Naive B cell (primary cell): Measurements from ENCODE around the gene PHACTR1. TPM values are rescaled to one million over a fixed set of nuclear protein-coding genes. Genes with fewer than 3 reads are reported as not detected.
A peak's percentile ranks its signal among the peaks of the same experiment; 100 is the strongest.

Experiments
- ATAC-seq, 2 donors: fragments of 150-1000 bp; cut with Tn5 transposase; 2 replicates each; pipeline ENCODE4 v1.10.0; 2021; ENCODE audit warnings: low read depth in 2 of 2, mild to moderate bottlenecking in 2 of 2, moderate library complexity in 2 of 2
- DNase-seq: peaks from one replicate; pipeline ENCODE4 v3.0.0; 2022
- H3K27ac Mint-ChIP-seq, 6 donors: one replicate each; pipeline ENCODE4 v1.8.0; 2020 to 2022; ENCODE audit warnings: mild to moderate bottlenecking in 6 of 6, mixed read lengths in 6 of 6, moderate library complexity in 5 of 6, inconsistent platforms in 2 of 6
- H3K27me3 Mint-ChIP-seq, 3 donors: one replicate each; pipeline ENCODE4 v1.8.0; 2021 to 2022; ENCODE audit warnings: mixed read lengths in 3 of 3, mild to moderate bottlenecking in 1 of 3
- H3K36me3 Mint-ChIP-seq, 2 donors: one replicate each; pipeline ENCODE4 v1.8.0; 2020 to 2022; ENCODE audit warnings: mixed read lengths in 2 of 2, inconsistent platforms in 1 of 2, mild to moderate bottlenecking in 1 of 2
- H3K4me1 Mint-ChIP-seq, 3 donors: one replicate each; pipeline ENCODE4 v1.8.0; 2020 to 2022; ENCODE audit warnings: mixed read lengths in 3 of 3, inconsistent platforms in 1 of 3, mild to moderate bottlenecking in 1 of 3, moderate library complexity in 1 of 3
- H3K4me3 Mint-ChIP-seq, 8 donors: one replicate each; pipeline ENCODE4 v1.8.0; 2020 to 2022; ENCODE audit warnings: mild to moderate bottlenecking in 8 of 8, mixed read lengths in 8 of 8, moderate library complexity in 8 of 8, inconsistent platforms in 2 of 8
- H3K9me3 Mint-ChIP-seq, 7 donors: one replicate each; pipeline ENCODE4 v1.8.0; 2020 to 2022; ENCODE audit warnings: mixed read lengths in 7 of 7, mild to moderate bottlenecking in 5 of 7, inconsistent platforms in 2 of 7, moderate library complexity in 1 of 7
- polyA plus RNA-seq, 6 donors: library from polyadenylated mRNA; unstranded; fragments of 300-500 nt; fragmentation: Illumina TruSeq; gene quantifications; one replicate each; pipeline ENCODE4 v1.2.3, GENCODE V29; 2021; ENCODE audit warnings: low read depth in 6 of 6

The PHACTR1 gene
- polyA plus RNA-seq, 6 donors from 2014 or later: 61.4 to 110 (median 75.1) TPM

GRCh38 chr6:12849809-12850198, 133.2 kb downstream of the PHACTR1 start:
- Mint-ChIP-seq H3K27ac (no peak overlapping the region), H3K4me3 (no peak overlapping the region), H3K9me3 (peaks cover 0 to 2% (median 0%) of the 10 kb centered on the region in 7 donors), H3K36me3 (no peaks in the 10 kb centered on the region), H3K27me3 (peaks cover 20 to 31% (median 25%) of the 10 kb centered on the region in 3 donors), H3K4me1 (no peaks in the 10 kb centered on the region)
- ATAC-seq: no peak
- DNase-seq: no peak

- Mint-ChIP-seq H3K27me3 (peaks cover 20 to 31% (median 25%) of the 10 kb centered on the region in 3 donors), H3K36me3 (no peaks in the 10 kb centered on the region), H3K9me3 (peaks cover 0 to 2% (median 0%) of the 10 kb centered on the region in 7 donors), H3K4me1 (no peaks in the 10 kb centered on the region), H3K27ac (no peak overlapping the region), H3K4me3 (no peak overlapping the region)
- no peak for ATAC-seq
- no peak for DNase-seq
Observed at GRCh38 chr6:12851123-12851695, 134.6 kb downstream of the PHACTR1 start.

- H3K4me1 Mint-ChIP-seq: no peaks in the 10 kb centered on the region
- H3K27me3 Mint-ChIP-seq: peaks cover 0 to 25% (median 5%) of the 10 kb centered on the region in 3 donors
- DNase-seq: no peak
- H3K4me3 Mint-ChIP-seq: no peak overlapping the region
- H3K9me3 Mint-ChIP-seq: no peaks in the 10 kb centered on the region
- H3K36me3 Mint-ChIP-seq: no peaks in the 10 kb centered on the region
- ATAC-seq: no peak
- no peak overlapping the region for H3K27ac Mint-ChIP-seq
Observed at GRCh38 chr6:12861603-12862002, 145.0 kb downstream of the PHACTR1 start.

- no peaks in the 10 kb centered on the region for H3K4me1 Mint-ChIP-seq
- H3K4me3 Mint-ChIP-seq: no peak overlapping the region
- H3K9me3 Mint-ChIP-seq: no peaks in the 10 kb centered on the region
- no peak overlapping the region for H3K27ac Mint-ChIP-seq
- H3K36me3 Mint-ChIP-seq: no peaks in the 10 kb centered on the region
- peaks cover 0 to 19% (median 8%) of the 10 kb centered on the region in 3 donors for H3K27me3 Mint-ChIP-seq
- DNase-seq (no peak), ATAC-seq (no peak)
Observed at GRCh38 chr6:12865117-12865516, 148.6 kb downstream of the PHACTR1 start.

- Mint-ChIP-seq H3K4me1 (no peaks in the 10 kb centered on the region), H3K9me3 (no peaks in the 10 kb centered on the region), H3K4me3 (no peak overlapping the region), H3K27me3 (peaks cover 0 to 19% (median 8%) of the 10 kb centered on the region in 3 donors), H3K27ac (no peak overlapping the region), H3K36me3 (no peaks in the 10 kb centered on the region)
- no peak for ATAC-seq
- no peak for DNase-seq
Observed at GRCh38 chr6:12865671-12866181, 149.2 kb downstream of the PHACTR1 start.

- no peaks in the 10 kb centered on the region for H3K36me3 Mint-ChIP-seq
- ATAC-seq (no peak), DNase-seq (no peak)
- H3K27me3 Mint-ChIP-seq: peaks cover 0 to 19% (median 8%) of the 10 kb centered on the region in 3 donors
- no peaks in the 10 kb centered on the region for H3K4me1 Mint-ChIP-seq
- no peak overlapping the region for H3K4me3 Mint-ChIP-seq
- H3K9me3 Mint-ChIP-seq: no peaks in the 10 kb centered on the region
- H3K27ac Mint-ChIP-seq: no peak overlapping the region
Observed at GRCh38 chr6:12866422-12867029, 150.0 kb downstream of the PHACTR1 start.

- H3K27me3 Mint-ChIP-seq: peaks cover 0 to 20% (median 9%) of the 10 kb centered on the region in 3 donors
- H3K27ac Mint-ChIP-seq: no peak overlapping the region
- no peaks in the 10 kb centered on the region for H3K4me1 Mint-ChIP-seq
- ATAC-seq: no peak
- DNase-seq: no peak
- no peaks in the 10 kb centered on the region for H3K9me3 Mint-ChIP-seq
- no peak overlapping the region for H3K4me3 Mint-ChIP-seq
- no peaks in the 10 kb centered on the region for H3K36me3 Mint-ChIP-seq
Observed at GRCh38 chr6:12869816-12870432, 153.4 kb downstream of the PHACTR1 start.

GRCh38 chr6:12873691-12874090, 157.1 kb downstream of the PHACTR1 start:
- DNase-seq: no peak
- H3K27ac Mint-ChIP-seq: peak overlapping the region in 1 of 6 donors; percentile 49
- no peaks in the 10 kb centered on the region for H3K9me3 Mint-ChIP-seq
- no peaks in the 10 kb centered on the region for H3K36me3 Mint-ChIP-seq
- ATAC-seq: no peak
- no peak overlapping the region for H3K4me3 Mint-ChIP-seq
- peaks cover 5 to 12% (median 11%) of the 10 kb centered on the region in 3 donors for H3K27me3 Mint-ChIP-seq
- no peaks in the 10 kb centered on the region for H3K4me1 Mint-ChIP-seq

- Mint-ChIP-seq H3K27me3 (peaks cover 5 to 21% (median 11%) of the 10 kb centered on the region in 3 donors), H3K9me3 (no peaks in the 10 kb centered on the region), H3K36me3 (no peaks in the 10 kb centered on the region), H3K4me1 (no peaks in the 10 kb centered on the region), H3K4me3 (no peak overlapping the region), H3K27ac (no peak overlapping the region)
- ATAC-seq (no peak), DNase-seq (no peak)
Observed at GRCh38 chr6:12875051-12875450, 158.5 kb downstream of the PHACTR1 start.

GRCh38 chr6:12878741-12879140, 162.2 kb downstream of the PHACTR1 start:
- Mint-ChIP-seq H3K27ac (no peak overlapping the region), H3K9me3 (no peaks in the 10 kb centered on the region), H3K27me3 (peaks cover 5 to 9% (median 9%) of the 10 kb centered on the region in 3 donors), H3K36me3 (no peaks in the 10 kb centered on the region), H3K4me1 (no peaks in the 10 kb centered on the region), H3K4me3 (no peak overlapping the region)
- DNase-seq (no peak), ATAC-seq (no peak)

- Mint-ChIP-seq H3K9me3 (no peaks in the 10 kb centered on the region), H3K4me3 (no peak overlapping the region), H3K36me3 (no peaks in the 10 kb centered on the region), H3K4me1 (no peaks in the 10 kb centered on the region), H3K27ac (no peak overlapping the region), H3K27me3 (peaks cover 8 to 18% (median 11%) of the 10 kb centered on the region in 3 donors)
- ATAC-seq: no peak
- DNase-seq: no peak
Observed at GRCh38 chr6:12882761-12883290, 166.3 kb downstream of the PHACTR1 start.

- Mint-ChIP-seq H3K36me3 (no peaks in the 10 kb centered on the region), H3K27me3 (peaks cover 7 to 11% (median 9%) of the 10 kb centered on the region in 3 donors), H3K4me3 (no peak overlapping the region), H3K27ac (no peak overlapping the region), H3K4me1 (no peaks in the 10 kb centered on the region), H3K9me3 (peaks cover 0 to 4% (median 0%) of the 10 kb centered on the region in 7 donors)
- no peak for ATAC-seq
- no peak for DNase-seq
Observed at GRCh38 chr6:12884983-12885382, 168.4 kb downstream of the PHACTR1 start.

- Mint-ChIP-seq H3K27ac (no peak overlapping the region), H3K4me3 (no peak overlapping the region), H3K9me3 (peaks cover 2 to 21% (median 10%) of the 10 kb centered on the region in 7 donors), H3K4me1 (no peaks in the 10 kb centered on the region), H3K27me3 (peaks cover 7 to 11% (median 9%) of the 10 kb centered on the region in 3 donors), H3K36me3 (peaks cover 5 to 8% of the 10 kb centered on the region in 2 donors)
- DNase-seq (no peak), ATAC-seq (no peak)
Observed at GRCh38 chr6:12886961-12887775, 170.6 kb downstream of the PHACTR1 start.
